Activated CD4-positive, alpha-beta T cell treated with anti-CD3 and anti-CD28 coated beads for 24 hours (primary cell): ENCODE results near the gene GSN.
"Not testable (repeated sequence)": the region's sequence is repeated elsewhere in the genome, so short reads cannot be mapped to it uniquely, and the experiment has no call there.

ENCODE experiments used
- DNase-seq, 2 donors: peaks; one replicate each; pipeline ENCODE4 v3.0.0-alpha.2; 2020; ENCODE audit warnings: low read depth in 2 of 2

GSN gene

GRCh38 chr9:121288673-121289025 is 20.7 kb downstream of the GSN start:
- no peak for DNase-seq

GRCh38 chr9:121289026-121289771 is 21.2 kb downstream of the GSN start:
- no peak for DNase-seq

- no peak for DNase-seq
These were observed 21.9 kb downstream of the GSN start for GRCh38 chr9:121289772-121290370.

- DNase-seq = not testable (repeated sequence)
These were observed 23.6 kb downstream of the GSN start for GRCh38 chr9:121291536-121291935.

- DNase-seq = no peak
These were observed 24.1 kb downstream of the GSN start for GRCh38 chr9:121292051-121292450.

GRCh38 chr9:121292801-121293241 is 24.9 kb downstream of the GSN start:
- no peak for DNase-seq

- no peak for DNase-seq
These were observed 26.3 kb downstream of the GSN start for GRCh38 chr9:121294151-121294743.

GRCh38 chr9:121294866-121295661 is 27.1 kb downstream of the GSN start:
- DNase-seq = no peak

GRCh38 chr9:121295662-121296191 is 27.8 kb downstream of the GSN start:
- DNase-seq = no peak

GRCh38 chr9:121296213-121297127 is 28.5 kb downstream of the GSN start:
- DNase-seq = no peak

GRCh38 chr9:121297389-121297788 is 29.4 kb downstream of the GSN start:
- DNase-seq = no peak

GRCh38 chr9:121298016-121298538 is 30.1 kb downstream of the GSN start:
- DNase-seq = no peak

- no peak for DNase-seq
These were observed 30.9 kb downstream of the GSN start for GRCh38 chr9:121298689-121299466.

GRCh38 chr9:121299467-121300282 is 31.7 kb downstream of the GSN start:
- DNase-seq = no peak

- DNase-seq = no peak
These were observed 32.5 kb downstream of the GSN start for GRCh38 chr9:121300283-121301119.

GRCh38 chr9:121301881-121302286 is 33.9 kb downstream of the GSN start:
- DNase-seq = no peak

- DNase-seq = no peak
These were observed 34.4 kb downstream of the GSN start for GRCh38 chr9:121302341-121302740.

GRCh38 chr9:121302786-121303185 is 34.8 kb downstream of the GSN start:
- DNase-seq = no peak
